OCI-M2 (cell line): ENCODE data around the gene NTRK2.

Experiments used
- DNase-seq: peaks from one replicate; lab custom pipeline; 2025; ENCODE audit not compliant: unreplicated experiment; lab: John Stamatoyannopoulos, UW

NTRK2 gene

DNA sequence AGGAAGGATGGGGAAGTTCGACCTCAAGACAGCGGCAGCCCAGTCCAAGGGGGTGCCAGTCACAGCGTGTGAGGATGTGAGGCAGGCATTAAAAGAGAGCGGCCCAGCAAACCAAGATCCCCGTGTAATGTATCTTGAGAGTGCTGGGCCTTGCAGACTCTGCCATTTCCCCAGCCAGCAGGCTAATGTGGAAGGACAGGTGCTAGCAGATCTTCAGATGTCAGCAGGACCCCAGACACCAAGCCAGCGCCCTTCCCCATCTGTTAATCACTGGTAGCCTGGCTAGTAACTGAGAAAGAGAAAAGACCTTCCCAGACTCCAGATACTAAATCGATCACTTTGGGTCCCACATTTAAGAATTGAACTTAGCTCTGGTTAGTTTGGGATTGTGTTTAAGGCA is 62.2 kb downstream of the NTRK2 start:
- no peak for DNase-seq

DNA sequence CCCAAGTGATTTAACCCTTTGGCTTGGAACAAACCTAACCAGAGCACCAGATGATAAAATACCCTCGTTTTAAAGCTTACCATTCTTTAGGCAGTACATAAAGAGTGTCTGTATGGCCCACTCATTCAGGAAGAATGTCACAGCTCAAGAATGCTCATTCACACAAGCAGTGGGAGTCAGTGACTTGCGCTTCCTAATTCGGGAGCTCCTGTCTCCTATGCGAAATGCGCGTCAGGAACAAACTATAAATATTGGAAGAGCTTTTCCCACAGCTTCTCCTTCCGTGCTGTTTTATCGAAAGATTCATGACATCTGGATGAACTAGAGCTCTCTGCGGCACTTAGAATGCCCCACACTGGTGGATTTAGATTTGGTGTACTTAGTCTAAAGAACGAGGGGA is 66.6 kb downstream of the NTRK2 start:
- no peak for DNase-seq

DNA sequence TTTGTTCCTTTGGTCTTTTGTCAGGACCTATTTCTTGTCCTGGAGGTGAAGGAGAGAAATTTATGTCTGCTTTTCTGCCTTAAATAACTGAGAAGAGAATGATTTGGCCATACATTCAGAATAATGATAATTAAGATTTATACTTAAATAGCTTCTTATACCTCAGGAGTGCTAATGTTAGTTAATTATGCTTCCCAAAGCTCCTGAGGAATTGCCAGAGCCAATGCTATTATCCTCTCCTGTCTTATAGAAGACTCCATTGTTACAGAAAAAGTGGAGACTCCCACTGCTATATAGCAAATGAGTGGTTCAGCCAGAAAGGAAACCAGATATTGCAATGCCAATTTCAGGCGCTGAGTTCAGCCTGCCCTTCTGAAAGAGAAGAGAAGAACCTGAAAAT is 67.0 kb downstream of the NTRK2 start:
- DNase-seq: no peak

DNA sequence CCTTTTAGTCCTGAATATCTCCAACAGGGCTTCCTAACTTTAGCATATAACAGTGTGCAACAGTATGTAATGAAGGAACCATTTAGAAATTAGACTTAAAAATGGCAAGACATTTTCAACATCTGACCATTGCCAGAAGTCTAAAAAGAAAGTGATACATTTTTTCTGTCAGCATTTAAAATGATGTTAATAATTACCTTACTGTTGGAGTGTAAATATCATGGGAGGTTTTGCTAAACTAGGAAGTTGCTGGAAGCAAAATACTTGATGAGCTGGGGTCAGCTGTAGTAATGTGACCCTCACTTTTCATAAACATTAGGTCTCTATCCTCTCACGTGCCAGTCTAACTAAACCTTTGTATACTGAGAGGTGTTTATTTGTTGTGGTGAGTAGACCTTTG is 68.8 kb downstream of the NTRK2 start:
- no peak for DNase-seq

- DNase-seq: no peak
Observed at GRCh38 chr9:84742261-84742660, 72.7 kb downstream of the NTRK2 start.

DNA sequence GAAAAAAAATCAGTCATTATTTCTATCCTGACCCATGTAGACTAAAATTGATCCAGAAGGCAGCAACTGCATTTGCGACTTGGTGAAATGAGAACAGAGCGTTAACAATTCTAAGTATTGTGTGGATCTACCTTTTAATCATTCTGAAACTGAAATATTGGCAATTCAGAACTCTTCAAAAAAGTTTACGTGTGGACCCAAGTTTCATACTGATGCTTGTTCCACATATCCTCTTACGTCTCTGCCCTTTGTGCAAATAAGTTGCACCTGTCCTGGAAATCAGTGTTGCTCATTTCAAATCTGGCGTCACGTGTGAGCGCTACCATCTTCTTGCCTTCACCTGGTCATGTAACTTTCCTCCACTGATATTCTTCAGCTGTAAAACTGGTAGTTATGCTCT is 74.7 kb downstream of the NTRK2 start:
- no peak for DNase-seq

- no peak for DNase-seq
Observed at GRCh38 chr9:84744726-84745125, 75.2 kb downstream of the NTRK2 start.

- DNase-seq: no peak
Observed at GRCh38 chr9:84748112-84748511, 78.6 kb downstream of the NTRK2 start.

- DNase-seq: no peak
Observed at GRCh38 chr9:84750152-84750865, 80.8 kb downstream of the NTRK2 start.

- DNase-seq: no peak
Observed at GRCh38 chr9:84751921-84752320, 82.4 kb downstream of the NTRK2 start.

- DNase-seq: no peak
Observed at GRCh38 chr9:84754461-84754860, 84.9 kb downstream of the NTRK2 start.

DNA sequence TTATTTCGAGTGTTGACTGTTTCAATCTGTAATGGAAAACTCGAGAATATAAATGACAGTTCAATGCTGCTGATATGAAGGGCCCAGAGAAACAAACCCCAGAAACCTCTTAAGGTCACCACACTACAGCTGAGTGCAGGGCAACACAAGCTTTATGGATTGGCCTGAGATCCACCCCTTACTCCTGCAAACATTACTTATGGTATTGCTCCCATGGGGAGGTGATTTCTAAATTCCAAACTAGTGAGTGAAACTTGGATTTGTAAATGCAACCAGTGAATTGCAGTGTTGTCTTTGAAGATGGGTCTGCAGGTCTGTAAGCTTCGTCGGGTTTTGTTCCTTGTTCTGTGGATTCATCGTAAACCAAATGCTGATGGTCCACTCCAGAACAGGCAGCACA is 85.4 kb downstream of the NTRK2 start:
- no peak for DNase-seq

GRCh38 chr9:84755380-84755779 is 85.9 kb downstream of the NTRK2 start:
- DNase-seq: no peak

GRCh38 chr9:84756171-84756570 is 86.6 kb downstream of the NTRK2 start:
- DNase-seq: no peak

GRCh38 chr9:84756731-84757130 is 87.2 kb downstream of the NTRK2 start:
- no peak for DNase-seq

- no peak for DNase-seq
Observed at GRCh38 chr9:84758817-84759216, 89.3 kb downstream of the NTRK2 start.

GRCh38 chr9:84759300-84759750 is 89.8 kb downstream of the NTRK2 start:
- DNase-seq: no peak

GRCh38 chr9:84759804-84760203 is 90.3 kb downstream of the NTRK2 start:
- no peak for DNase-seq

DNA sequence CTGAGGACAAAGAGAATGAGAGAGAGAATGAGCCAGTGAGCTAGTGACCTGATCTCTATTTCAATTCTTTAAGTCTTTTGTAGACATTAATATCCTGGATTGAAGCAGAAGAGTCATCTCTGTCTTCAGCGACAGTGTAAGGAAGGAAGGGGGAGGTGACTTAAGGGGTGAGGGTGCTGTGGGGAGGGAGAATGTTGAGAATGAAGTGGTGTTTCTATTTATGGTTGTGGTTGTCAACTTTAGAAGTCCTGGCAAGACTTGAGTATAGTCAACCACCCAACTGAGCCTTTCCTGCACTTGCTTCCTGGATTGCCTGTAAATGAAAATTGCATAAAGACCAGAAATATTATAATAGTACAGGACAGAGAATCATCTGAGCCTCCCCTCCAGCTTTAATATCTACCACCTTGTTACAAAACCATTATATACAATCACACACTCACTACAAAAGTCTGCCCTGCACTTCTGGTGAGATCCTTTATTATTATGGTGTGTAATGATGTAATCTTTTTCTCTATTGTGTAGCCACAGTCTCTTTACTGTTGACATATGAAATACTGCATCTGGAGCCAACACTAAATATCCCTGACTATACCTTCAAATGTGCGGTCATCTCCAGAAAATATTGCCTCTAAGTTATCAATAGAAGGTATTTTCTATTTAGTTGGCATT is 91.7 kb downstream of the NTRK2 start:
- DNase-seq: no peak

DNA sequence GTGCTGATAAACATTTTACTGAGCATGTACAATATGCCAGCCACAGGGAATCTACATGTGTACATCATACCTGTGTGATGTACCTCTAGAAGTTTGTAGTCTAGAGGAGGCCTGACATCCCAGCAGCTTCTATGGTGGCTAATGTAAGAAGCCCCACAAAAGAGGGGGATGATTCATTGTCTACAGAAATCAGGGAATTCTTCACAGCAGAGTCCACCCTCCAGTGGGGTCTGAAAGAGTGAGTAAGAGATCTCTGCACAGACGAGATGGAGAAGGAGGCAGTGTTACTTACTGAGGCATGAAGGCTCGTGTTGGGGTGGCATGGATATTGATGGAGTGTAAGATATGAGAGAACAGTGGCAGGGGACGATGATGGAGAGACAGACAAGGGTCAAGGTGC is 103.0 kb downstream of the NTRK2 start:
- no peak for DNase-seq

DNA sequence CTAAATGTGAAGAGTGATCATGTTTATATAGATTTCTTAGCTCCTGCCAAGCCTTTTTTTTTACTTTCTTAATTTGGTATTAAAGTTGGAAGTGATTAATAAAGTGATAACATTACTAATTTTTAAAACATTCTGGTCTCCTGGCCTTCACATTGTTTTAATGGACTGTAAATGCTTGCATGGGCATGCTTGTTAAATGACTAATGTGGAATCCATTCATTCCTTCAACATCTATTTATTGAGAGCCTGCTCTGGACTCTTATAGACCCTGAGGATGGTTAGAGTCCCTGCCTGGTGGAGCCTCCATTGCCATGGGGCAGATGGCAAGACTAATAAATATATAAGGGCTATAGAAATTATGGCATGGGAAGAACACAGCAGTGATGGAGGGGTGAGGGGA is 103.5 kb downstream of the NTRK2 start:
- DNase-seq: no peak

DNA sequence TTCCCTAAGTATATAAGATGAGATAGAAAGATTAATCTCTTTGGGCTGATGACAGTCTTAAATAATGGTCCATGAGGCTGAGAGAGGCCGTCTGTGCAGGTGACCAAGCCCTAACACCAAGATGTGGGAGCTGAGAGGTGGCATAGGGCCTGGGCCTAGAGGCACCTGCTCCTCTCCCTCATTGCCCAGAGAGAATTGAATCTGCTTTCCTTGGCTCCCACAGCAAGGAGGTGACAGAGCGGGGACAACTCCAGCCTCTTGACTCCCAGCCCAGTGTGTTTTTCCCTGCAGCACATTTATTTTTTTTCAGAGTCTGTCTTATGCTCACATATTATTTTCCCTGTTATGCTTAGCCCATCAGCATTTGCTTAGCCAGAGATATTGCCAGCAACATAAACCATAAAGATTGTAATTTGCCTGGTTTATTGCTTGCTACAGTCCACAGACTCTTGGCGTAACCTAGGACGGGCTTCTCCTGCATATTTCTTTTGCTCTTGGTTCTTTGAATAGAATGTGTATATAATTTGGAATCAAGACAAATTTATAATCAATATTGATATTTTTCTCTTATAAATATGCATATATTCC is 105.6 kb downstream of the NTRK2 start:
- DNase-seq: no peak
